Hepatocyte (in vitro differentiated cells): ENCODE measurements around the gene MTA2.

Experiments used
- EZH2 ChIP-seq: fragments of 200-600 bp; sonication (generic); IDR thresholded peaks from 2 replicates; pipeline ENCODE4 v1.6.1; 2016; ENCODE audit warnings: antibody characterized with exemption, mild to moderate bottlenecking, borderline replicate concordance
- EZH2phosphoT487 ChIP-seq: fragments of 200-600 bp; sonication (generic); IDR thresholded peaks from one replicate; pipeline ENCODE4 v1.6.1; 2018; ENCODE audit warnings: antibody characterized with exemption, mild to moderate bottlenecking, low read depth, moderate library complexity; ENCODE audit not compliant: unreplicated experiment, severe bottlenecking
- TF ChIP-seq, protein P1 (sequence below): fragments of 200-600 bp; sonication (generic); IDR thresholded peaks from 2 replicates; pipeline ENCODE4 v1.5.1; 2016; ENCODE audit warnings: antibody characterized with exemption, mild to moderate bottlenecking; ENCODE audit not compliant: poor library complexity

DNA sequence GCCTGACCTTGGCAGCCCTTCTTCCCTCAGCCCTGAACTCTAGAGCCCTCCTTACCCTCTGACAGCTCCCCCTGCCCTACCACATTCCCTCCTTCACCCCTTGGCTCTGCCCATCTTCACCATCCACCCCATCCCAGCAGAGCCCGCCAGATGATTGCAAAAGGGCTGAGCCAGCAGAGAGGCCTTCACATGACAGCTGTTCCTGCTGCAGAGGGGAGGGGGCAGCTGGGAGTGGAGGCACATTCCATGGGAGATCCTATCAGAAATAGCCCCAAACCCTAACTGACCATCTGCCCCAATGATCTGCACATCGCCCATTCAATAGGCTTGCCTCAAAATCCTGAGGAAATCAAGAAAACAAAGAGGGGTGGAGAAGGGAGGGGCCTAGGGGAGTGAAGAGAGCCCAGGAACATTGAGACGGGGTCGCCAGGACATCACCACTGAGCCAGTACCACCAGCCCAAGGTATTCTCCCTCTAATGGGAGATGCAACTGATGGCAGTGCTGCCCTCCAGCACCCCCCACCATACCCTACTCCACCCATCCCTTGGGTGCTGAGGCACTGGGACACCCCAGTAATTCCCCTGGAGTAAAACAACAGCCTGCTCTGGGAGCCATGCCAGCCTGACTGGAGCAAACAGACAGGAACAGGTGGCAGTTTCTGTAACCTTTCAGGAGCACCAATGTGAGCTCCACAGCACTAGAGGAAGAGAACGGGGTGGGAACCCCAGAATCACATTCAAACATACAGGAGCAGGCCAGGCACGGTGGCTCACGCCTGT, 47.1 kb downstream of the MTA2 start:
- no peak for TF ChIP-seq EZH2
- TF ChIP-seq, protein P1, sequence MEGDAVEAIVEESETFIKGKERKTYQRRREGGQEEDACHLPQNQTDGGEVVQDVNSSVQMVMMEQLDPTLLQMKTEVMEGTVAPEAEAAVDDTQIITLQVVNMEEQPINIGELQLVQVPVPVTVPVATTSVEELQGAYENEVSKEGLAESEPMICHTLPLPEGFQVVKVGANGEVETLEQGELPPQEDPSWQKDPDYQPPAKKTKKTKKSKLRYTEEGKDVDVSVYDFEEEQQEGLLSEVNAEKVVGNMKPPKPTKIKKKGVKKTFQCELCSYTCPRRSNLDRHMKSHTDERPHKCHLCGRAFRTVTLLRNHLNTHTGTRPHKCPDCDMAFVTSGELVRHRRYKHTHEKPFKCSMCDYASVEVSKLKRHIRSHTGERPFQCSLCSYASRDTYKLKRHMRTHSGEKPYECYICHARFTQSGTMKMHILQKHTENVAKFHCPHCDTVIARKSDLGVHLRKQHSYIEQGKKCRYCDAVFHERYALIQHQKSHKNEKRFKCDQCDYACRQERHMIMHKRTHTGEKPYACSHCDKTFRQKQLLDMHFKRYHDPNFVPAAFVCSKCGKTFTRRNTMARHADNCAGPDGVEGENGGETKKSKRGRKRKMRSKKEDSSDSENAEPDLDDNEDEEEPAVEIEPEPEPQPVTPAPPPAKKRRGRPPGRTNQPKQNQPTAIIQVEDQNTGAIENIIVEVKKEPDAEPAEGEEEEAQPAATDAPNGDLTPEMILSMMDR = no peak
- TF ChIP-seq EZH2phosphoT487 = no peak
